Upper lobe of left lung (tissue), 6 donors: ENCODE data around the gene CCL1. TPM values are rescaled to one million over a fixed set of nuclear protein-coding genes. Genes with fewer than 3 reads are reported as not detected.

Experiments used
- ATAC-seq, 2 donors: fragments of 200-7000 bp; cut with Tn5 transposase; one replicate each; pipeline ENCODE4 v1.9.1; 2022; ENCODE audit warnings: mild to moderate bottlenecking in 2 of 2, moderate library complexity in 2 of 2; ENCODE audit not compliant: low FRiP score in 2 of 2
- DNase-seq, 2 donors: peaks; one replicate each; pipeline ENCODE4 v3.0.0-alpha.2; 2019 to 2020
- H3K27ac ChIP-seq, 4 donors: fragments of 200-600 bp; sonication (generic); one replicate each; pipeline ENCODE4 v1.5.1; 2016 to 2019
- H3K27me3 ChIP-seq, 4 donors: fragments of 200-600 bp; sonication (generic); one replicate each; pipeline ENCODE4 v1.5.1; 2017 to 2019
- H3K36me3 ChIP-seq, 4 donors: fragments of 200-600 bp; sonication (generic); one replicate each; pipeline ENCODE4 v1.5.1; 2016 to 2019
- H3K4me1 ChIP-seq, 4 donors: fragments of 200-600 bp; sonication (generic); one replicate each; pipeline ENCODE4 v1.5.1; 2018 to 2019
- H3K4me3 ChIP-seq, 4 donors: fragments of 200-600 bp; sonication (generic); one replicate each; pipeline ENCODE4 v1.5.1; 2017 to 2019; ENCODE audit warnings: mild to moderate bottlenecking in 2 of 4, moderate library complexity in 1 of 4
- H3K9me3 ChIP-seq, 4 donors: fragments of 200-600 bp; sonication (generic); one replicate each; pipeline ENCODE4 v1.5.1; 2018 to 2019
- CTCF ChIP-seq, 6 experiments: fragments of 450-650 bp in 4 of 6; fragments of 200-600 bp in 2 of 6; sonication (generic) in 2 of 6; IDR thresholded peaks; one replicate each; pipeline ENCODE4 v1.5.1; 2016 to 2019; ENCODE audit warnings: antibody characterized with exemption in 6 of 6
- EP300 ChIP-seq, 4 donors: sonication (generic); formaldehyde crosslinking; IDR thresholded peaks; one replicate each; pipeline ENCODE4 v1.5.1; 2017; ENCODE audit warnings: antibody characterized with exemption in 4 of 4, control low read depth in 2 of 4
- POLR2A ChIP-seq, 4 donors: fragments of 450-650 bp; IDR thresholded peaks; one replicate each; pipeline ENCODE4 v1.5.1; 2016 to 2017; ENCODE audit warnings: antibody characterized with exemption in 4 of 4, mild to moderate bottlenecking in 2 of 4
- POLR2AphosphoS5 ChIP-seq, 2 donors: sonication (generic); formaldehyde crosslinking; IDR thresholded peaks; one replicate each; pipeline ENCODE4 v1.5.1; 2017; ENCODE audit warnings: antibody characterized with exemption in 2 of 2
- WGBS, 2 donors: methylation state at CpG; one replicate each; pipeline ENCODE4 v1.1.5; 2017 to 2018; 5-methylcytosine and 5-hydroxymethylcytosine counted together
- total RNA-seq, 6 donors: library from RNA; depleted of rRNA in 4 of 6; stranded (reverse); fragments of >200 nt in 4 of 6; gene quantifications; one replicate each; pipeline versions ENCODE4 v1.1.0 to v1.2.1, GENCODE V29; 2016 to 2021
- donor health status: DM: no; HTN: no; CAD: no; lungs with moderate emphysema.
- donor health status: DM: no; HTN: yes; CAD: no; lungs with severe emphysema.

The CCL1 gene
- total RNA-seq, 6 donors from 2014 or later: not detected

GRCh38 chr17:34406226-34406625, 43.2 kb upstream of the CCL1 start:
- WGBS, 2 donors: 68 to 78% methylated on average over 6 of the region's 6 CpGs
- ATAC-seq (no peak), DNase-seq (no peak)
- no peak overlapping the region for H3K27ac ChIP-seq
- H3K4me1 ChIP-seq: no peaks in the 10 kb centered on the region
- H3K27me3 ChIP-seq: no peaks in the 10 kb centered on the region
- no peaks in the 10 kb centered on the region for H3K9me3 ChIP-seq
- H3K36me3 ChIP-seq: no peaks in the 10 kb centered on the region
- no peak for TF ChIP-seq CTCF (IDR thresholded peaks at IDR 0.05)
- no peak for TF ChIP-seq POLR2A (IDR thresholded peaks at IDR 0.05)
- no peak for TF ChIP-seq EP300 (IDR thresholded peaks at IDR 0.05)
- no peak for TF ChIP-seq POLR2AphosphoS5 (IDR thresholded peaks at IDR 0.05)
- H3K4me3 ChIP-seq: no peak overlapping the region

GRCh38 chr17:34403006-34403405, 40.0 kb upstream of the CCL1 start:
- TF ChIP-seq POLR2AphosphoS5 (IDR thresholded peaks at IDR 0.05): no peak
- no peak for TF ChIP-seq POLR2A (IDR thresholded peaks at IDR 0.05)
- WGBS, 2 donors: 55 to 67% methylated on average over 4 of the region's 4 CpGs
- no peak for ATAC-seq

GRCh38 chr17:34401165-34401564, 38.1 kb upstream of the CCL1 start:
- Histone ChIP-seq H3K4me3 (no peak overlapping the region), H3K27me3 (no peaks in the 10 kb centered on the region), H3K4me1 (no peaks in the 10 kb centered on the region), H3K27ac (no peak overlapping the region), H3K9me3 (no peaks in the 10 kb centered on the region), H3K36me3 (no peaks in the 10 kb centered on the region)
- DNase-seq: no peak
- TF ChIP-seq POLR2A (IDR thresholded peaks at IDR 0.05): no peak
- TF ChIP-seq CTCF (IDR thresholded peaks at IDR 0.05): no peak
- no peak for TF ChIP-seq POLR2AphosphoS5 (IDR thresholded peaks at IDR 0.05)
- TF ChIP-seq EP300 (IDR thresholded peaks at IDR 0.05): no peak
- no peak for ATAC-seq
- WGBS, 2 donors: 83 to 85% methylated on average over 5 of the region's 5 CpGs

More at GRCh38 chr17:34403006-34403405, 40.0 kb upstream of the CCL1 start:
- no peak for DNase-seq
- Histone ChIP-seq H3K27ac (no peak overlapping the region), H3K27me3 (no peaks in the 10 kb centered on the region), H3K4me3 (no peak overlapping the region), H3K9me3 (no peaks in the 10 kb centered on the region), H3K36me3 (no peaks in the 10 kb centered on the region), H3K4me1 (no peaks in the 10 kb centered on the region)

GRCh38 chr17:34400301-34400931, 37.4 kb upstream of the CCL1 start:
- 68 to 77% methylated on average over 9 to 10 of the region's 10 CpGs for WGBS, 2 donors
- ATAC-seq (no peak), DNase-seq (no peak)
- H3K27me3 ChIP-seq: no peaks in the 10 kb centered on the region
- no peaks in the 10 kb centered on the region for H3K4me1 ChIP-seq
- no peak overlapping the region for H3K4me3 ChIP-seq
- TF ChIP-seq CTCF (IDR thresholded peaks at IDR 0.05) (no peak), POLR2AphosphoS5 (IDR thresholded peaks at IDR 0.05) (no peak), EP300 (IDR thresholded peaks at IDR 0.05) (no peak), POLR2A (IDR thresholded peaks at IDR 0.05) (no peak)
- no peaks in the 10 kb centered on the region for H3K36me3 ChIP-seq
- no peaks in the 10 kb centered on the region for H3K9me3 ChIP-seq
- H3K27ac ChIP-seq: no peak overlapping the region

- TF ChIP-seq POLR2AphosphoS5 (IDR thresholded peaks at IDR 0.05) (no peak), POLR2A (IDR thresholded peaks at IDR 0.05) (no peak), CTCF (IDR thresholded peaks at IDR 0.05) (no peak), EP300 (IDR thresholded peaks at IDR 0.05) (no peak)
- WGBS, 2 donors: 39 to 53% methylated on average over 1 of the region's 1 CpG
- no peaks in the 10 kb centered on the region for H3K4me1 ChIP-seq
These were observed 36.7 kb upstream of the CCL1 start for GRCh38 chr17:34399725-34400124.

More at GRCh38 chr17:34399725-34400124, 36.7 kb upstream of the CCL1 start:
- Histone ChIP-seq H3K4me3 (no peak overlapping the region), H3K9me3 (no peaks in the 10 kb centered on the region), H3K27ac (no peak overlapping the region), H3K36me3 (no peaks in the 10 kb centered on the region), H3K27me3 (no peaks in the 10 kb centered on the region)
- DNase-seq (no peak), ATAC-seq (no peak)
